Activated CD4-positive, alpha-beta T cell treated with anti-CD3 and anti-CD28 coated beads, Interleukin-2, Interleukin-4, amounts not matched to agents 100 ng/mL and 50 ng/mL, durations not matched to agents 16 hours and 8 hours (primary cell): ENCODE measurements around the gene LMAN1L.

Source experiments
- DNase-seq: peaks from one replicate; pipeline ENCODE4 v3.0.0-alpha.2; 2020; ENCODE audit warnings: low spot score

Gene LMAN1L

GRCh38 chr15:74794248-74794969 is 18.2 kb upstream of the LMAN1L start:
- DNase-seq, result no peak

GRCh38 chr15:74794970-74795349 is 17.7 kb upstream of the LMAN1L start:
- DNase-seq, result no peak

GRCh38 chr15:74795966-74796625 is 16.5 kb upstream of the LMAN1L start:
- no peak for DNase-seq

GRCh38 chr15:74798388-74799254 is 14.0 kb upstream of the LMAN1L start:
- DNase-seq, result no peak

DNA sequence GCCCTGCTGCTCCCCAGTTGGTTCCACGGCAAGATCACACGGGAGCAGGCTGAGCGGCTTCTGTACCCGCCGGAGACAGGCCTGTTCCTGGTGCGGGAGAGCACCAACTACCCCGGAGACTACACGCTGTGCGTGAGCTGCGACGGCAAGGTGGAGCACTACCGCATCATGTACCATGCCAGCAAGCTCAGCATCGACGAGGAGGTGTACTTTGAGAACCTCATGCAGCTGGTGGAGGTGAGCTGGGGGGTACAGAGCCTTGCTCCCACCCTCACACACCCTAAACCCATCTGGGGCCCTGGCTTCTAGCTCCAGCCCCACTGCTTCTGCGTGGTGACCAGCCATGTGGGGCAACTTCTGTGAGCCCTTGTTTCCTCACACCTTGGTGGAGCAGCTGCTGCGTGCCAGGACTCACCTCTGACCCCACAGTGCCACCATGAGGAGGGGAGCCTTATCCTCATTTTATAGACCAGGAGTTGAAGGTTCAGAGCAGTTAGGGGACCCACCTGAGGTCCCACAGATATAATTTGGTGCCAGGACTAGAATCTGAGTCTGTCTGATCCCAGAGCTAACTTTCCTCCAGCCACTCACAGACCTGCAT is 13.3 kb upstream of the LMAN1L start:
- no peak for DNase-seq

DNA sequence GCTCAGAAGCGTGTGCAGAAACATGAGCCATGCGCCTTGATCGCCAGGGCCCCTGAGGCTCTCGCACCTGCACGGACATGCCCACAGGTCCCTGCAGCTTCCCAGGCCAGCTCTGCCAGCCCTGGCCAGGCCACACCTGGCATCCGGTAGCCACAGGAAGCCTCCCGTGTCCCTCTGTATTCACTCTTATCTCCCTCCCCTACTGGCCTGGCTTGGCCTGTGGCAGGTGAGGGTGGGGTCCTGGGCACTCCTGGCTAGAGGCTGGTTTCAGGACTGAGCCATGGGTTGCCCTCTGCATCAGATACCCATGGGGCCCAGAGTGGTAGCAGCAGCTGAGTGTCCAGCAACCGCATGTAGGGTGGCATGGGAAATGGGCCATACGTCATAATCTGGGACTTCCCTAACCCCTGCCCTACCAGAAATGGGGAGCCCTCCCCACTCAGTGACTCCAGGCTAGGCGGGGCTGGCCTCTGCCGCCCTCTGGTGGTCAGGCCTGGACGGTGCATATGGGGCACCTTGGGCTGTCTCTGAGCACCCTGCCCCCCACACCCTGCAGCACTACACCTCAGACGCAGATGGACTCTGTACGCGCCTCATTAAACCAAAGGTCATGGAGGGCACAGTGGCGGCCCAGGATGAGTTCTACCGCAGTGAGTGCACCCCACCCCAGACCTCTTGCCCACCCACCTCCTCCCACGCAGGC is 12.6 kb upstream of the LMAN1L start:
- peak; percentile 88 for DNase-seq

GRCh38 chr15:74800559-74801094 is 12.0 kb upstream of the LMAN1L start:
- DNase-seq, result no peak

DNA sequence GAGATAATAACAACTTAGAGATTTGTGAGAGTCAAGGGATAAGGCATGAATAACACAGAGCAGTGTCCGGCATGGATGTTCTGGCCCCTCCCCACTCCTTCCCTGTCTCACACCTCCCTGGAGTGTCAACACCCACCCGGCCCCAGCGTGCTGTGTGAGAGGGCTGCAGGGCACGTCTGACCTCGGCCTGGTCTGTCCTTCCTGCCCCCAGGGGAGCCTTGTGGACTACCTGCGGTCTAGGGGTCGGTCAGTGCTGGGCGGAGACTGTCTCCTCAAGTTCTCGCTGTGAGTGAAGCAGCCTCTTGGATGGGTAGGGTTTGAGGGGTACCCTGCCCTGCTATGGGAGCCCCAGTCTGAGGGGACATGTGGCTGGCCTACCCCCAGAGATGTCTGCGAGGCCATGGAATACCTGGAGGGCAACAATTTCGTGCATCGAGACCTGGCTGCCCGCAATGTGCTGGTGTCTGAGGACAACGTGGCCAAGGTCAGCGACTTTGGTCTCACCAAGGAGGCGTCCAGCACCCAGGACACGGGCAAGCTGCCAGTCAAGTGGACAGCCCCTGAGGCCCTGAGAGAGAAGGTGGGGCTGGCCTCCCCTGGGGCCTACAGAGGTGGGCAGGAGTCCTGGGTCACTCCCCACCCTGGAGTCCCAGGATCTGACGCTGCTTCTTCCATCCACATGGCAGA is 11.2 kb upstream of the LMAN1L start:
- DNase-seq, result no peak

GRCh38 chr15:74802290-74802689 is 10.3 kb upstream of the LMAN1L start:
- DNase-seq, result no peak

DNA sequence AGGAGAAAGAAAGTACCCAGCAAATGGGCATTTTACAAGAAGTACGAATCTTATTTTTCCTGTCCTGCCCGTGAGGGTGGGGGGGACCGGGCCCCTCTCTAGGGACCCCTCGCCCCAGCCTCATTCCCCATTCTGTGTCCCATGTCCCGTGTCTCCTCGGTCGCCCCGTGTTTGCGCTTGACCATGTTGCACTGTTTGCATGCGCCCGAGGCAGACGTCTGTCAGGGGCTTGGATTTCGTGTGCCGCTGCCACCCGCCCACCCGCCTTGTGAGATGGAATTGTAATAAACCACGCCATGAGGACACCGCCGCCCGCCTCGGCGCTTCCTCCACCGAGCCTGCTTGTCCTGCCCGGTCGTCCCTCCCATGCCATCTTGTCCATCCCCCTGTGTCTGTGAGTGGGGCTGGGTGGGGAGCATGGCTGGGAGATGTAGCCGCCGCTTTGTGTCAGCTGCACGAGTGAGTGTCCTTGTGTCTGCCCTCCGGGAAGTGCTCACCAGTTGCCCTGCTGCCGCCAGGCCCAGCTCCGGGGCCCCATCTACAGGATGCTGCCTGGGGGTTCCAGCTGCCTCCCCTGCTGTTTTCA is 9.7 kb upstream of the LMAN1L start:
- no peak for DNase-seq

GRCh38 chr15:74804935-74805334 is 7.7 kb upstream of the LMAN1L start:
- DNase-seq, result no peak

DNA sequence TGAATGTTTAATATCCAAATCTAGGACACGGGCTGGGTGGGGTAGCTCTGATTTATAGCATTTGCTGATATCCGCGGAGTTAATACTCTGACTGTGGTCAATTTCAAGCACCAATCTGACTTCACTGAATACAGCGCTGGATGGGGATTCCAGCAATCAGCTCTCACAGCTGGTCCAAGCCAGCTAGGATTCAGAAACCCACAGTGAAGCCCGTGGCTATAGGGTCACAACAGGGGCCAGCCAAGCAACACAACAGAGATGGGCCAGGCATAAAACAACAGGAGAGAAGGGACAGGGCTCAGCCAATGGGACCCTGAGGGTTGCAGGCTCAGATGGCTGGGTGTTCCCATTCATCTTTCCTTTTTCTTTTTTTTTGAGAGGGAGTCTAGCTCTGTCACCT is 5.4 kb upstream of the LMAN1L start:
- no peak for DNase-seq

DNA sequence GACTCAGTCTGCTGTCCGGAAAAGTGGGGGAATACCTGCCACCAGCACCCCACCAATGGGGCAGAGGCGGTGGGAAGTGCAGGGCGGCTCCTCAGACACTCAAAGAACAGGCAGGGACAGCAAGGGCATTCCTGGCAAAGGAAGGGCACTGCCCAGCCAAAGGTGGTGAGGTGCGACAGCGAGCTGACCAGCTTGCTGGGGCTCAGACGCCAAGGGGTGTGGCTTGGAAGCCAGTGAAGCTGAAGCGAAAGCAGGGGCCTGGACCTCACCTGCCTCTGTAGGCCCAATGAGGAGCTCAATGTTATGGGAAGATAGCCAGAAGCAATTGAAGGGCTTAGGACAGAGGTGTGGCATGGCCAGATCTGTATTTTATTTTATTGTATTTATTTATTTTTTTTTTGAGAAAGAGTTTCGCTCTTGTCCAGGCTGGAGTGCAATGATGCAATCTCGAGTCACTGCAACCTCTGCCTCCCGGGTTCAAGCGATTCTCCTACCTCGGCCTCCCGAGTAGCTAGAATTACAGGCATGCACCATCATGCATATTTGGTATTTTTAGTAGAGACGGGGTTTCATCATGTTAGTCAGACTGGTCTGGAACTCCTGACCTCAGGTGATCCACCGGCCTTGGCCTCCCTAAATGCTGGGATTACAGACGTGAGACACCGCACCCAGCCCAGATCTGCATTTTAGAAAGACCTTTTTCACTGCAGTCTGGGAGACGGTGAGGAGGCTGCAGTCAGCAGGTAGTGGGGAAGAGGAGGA is 4.4 kb upstream of the LMAN1L start:
- DNase-seq, result no peak

DNA sequence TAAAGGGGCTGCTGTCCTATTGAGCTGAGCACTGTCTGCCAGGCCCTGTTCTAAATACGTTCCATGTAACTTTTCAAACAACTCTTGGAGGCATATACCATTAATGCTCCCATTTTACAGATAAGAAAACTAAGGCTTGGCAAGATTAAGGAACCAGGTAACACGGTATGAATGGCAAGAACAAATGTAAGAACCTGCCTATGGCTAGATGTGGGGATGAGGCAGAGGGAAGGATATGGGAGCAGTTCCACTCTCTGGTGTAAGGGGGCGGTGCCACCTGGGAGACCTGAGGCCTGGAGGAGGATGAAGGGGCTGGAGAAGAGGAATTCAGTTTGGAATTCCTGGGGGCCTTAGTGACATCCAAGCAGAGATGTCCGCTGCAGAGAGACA is 3.8 kb upstream of the LMAN1L start:
- no peak for DNase-seq

DNA sequence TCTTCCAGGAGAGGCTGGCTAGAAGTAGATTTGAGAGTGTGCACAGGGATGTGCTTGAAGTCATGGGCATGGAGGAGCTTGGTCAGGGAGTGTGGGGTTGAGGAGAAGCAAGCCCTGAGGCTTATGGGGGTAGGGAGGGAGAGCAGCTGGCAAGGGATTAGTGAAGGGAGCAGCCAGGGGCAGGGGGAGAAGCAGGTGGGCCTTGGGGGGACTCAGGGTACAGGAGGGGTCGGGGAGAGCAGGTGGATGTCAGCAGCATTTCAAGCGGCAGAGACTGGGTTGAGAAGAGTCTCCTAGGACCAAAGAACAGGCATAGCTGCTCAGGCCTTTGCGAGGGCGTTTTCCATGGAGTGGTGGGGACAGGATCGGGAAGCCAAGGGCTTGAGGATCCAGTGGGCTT is 3.4 kb upstream of the LMAN1L start:
- no peak for DNase-seq

GRCh38 chr15:74809956-74810355 is 2.7 kb upstream of the LMAN1L start:
- no peak for DNase-seq

- DNase-seq, result no peak
These were observed 2.7 kb downstream of the LMAN1L start for GRCh38 chr15:74815121-74815934.

- no peak for DNase-seq
These were observed 3.3 kb downstream of the LMAN1L start for GRCh38 chr15:74815961-74816360.
